Vagina (tissue), 2 donors: ENCODE results near the gene DEPDC7. TPM values are rescaled to one million over a fixed set of nuclear protein-coding genes. Genes with fewer than 3 reads are reported as not detected.

Experiments
- DNase-seq, 2 donors: peaks; one replicate each; pipeline ENCODE4 v3.0.0-alpha.2; 2017; ENCODE audit errors: extremely low spot score in 2 of 2
- H3K27ac ChIP-seq: fragments of 200-600 bp; sonication (generic); one replicate; pipeline ENCODE4 v1.5.1; 2019
- H3K27me3 ChIP-seq: fragments of 200-600 bp; sonication (generic); one replicate; pipeline ENCODE4 v1.5.1; 2019
- H3K36me3 ChIP-seq, 2 donors: fragments of 200-600 bp; sonication (generic); one replicate each; pipeline ENCODE4 v1.5.1; 2017 to 2019
- H3K4me1 ChIP-seq: fragments of 200-600 bp; sonication (generic); one replicate; pipeline ENCODE4 v1.5.1; 2019
- H3K4me3 ChIP-seq, 2 donors: fragments of 200-600 bp; sonication (generic); 1 replicate in 1 of 2; 2 replicates in 1 of 2; pipeline ENCODE4 v1.5.1; 2016 to 2019
- H3K9me3 ChIP-seq: fragments of 200-600 bp; sonication (generic); one replicate; pipeline ENCODE4 v1.5.1; 2019
- POLR2A ChIP-seq, 2 donors: fragments of 450-650 bp; IDR thresholded peaks; one replicate each; pipeline ENCODE4 v1.6.1; 2017; ENCODE audit warnings: antibody characterized with exemption in 2 of 2, mild to moderate bottlenecking in 2 of 2, moderate library complexity in 2 of 2
- POLR2AphosphoS5 ChIP-seq, 2 donors: sonication (generic); formaldehyde crosslinking; IDR thresholded peaks; one replicate each; pipeline ENCODE4 v1.9.0; 2017; ENCODE audit warnings: antibody characterized with exemption in 2 of 2, mild to moderate bottlenecking in 2 of 2, low read depth in 1 of 2; ENCODE audit not compliant: insufficient read depth in 1 of 2
- intact Hi-C: fragments of 100-400 bp; cut with DNase I; formaldehyde crosslinking; loops from one replicate; pipeline ENCODE4 v1.15.1; 2023
- total RNA-seq: library from RNA; depleted of rRNA; stranded (reverse); fragments of >200 nt; gene quantifications from one replicate; pipeline ENCODE4 v1.2.3, GENCODE V29; 2016
- TF ChIP-seq, protein P1 (sequence below), 3 experiments: fragments of 450-650 bp in 2 of 3; fragments of 200-600 bp in 1 of 3; sonication (generic) in 1 of 3; IDR thresholded peaks; one replicate each; pipeline ENCODE4 v1.5.1; 2017 to 2019; ENCODE audit warnings: antibody characterized with exemption in 3 of 3, mild to moderate bottlenecking in 2 of 3, moderate library complexity in 2 of 3

Gene DEPDC7
- total RNA-seq, 1 donor from 2014 or later: 2.5 TPM

DNA sequence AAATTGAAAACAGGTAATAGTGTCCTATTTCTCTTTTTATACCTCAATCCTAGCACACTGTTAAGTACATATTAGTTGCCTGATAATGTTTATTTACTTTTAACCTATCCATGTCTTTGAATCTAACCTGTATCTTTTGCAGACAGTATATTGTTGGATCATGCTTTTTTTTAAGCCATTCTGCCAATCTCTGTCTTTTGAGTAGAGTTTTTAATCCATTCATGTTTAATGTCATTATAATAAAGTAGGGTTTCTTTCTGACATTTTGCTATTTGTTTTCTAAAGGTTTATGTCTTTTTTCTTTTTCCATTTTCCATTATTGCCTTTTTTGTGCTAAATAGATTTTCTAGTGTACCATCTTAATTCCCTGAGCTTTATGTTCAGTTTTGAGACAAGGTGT, 23.8 kb upstream of the DEPDC7 start:
- Histone ChIP-seq H3K4me3 (no peak overlapping the region), H3K27ac (no peak overlapping the region), H3K4me1 (no peaks in the 10 kb centered on the region), H3K27me3 (no peaks in the 10 kb centered on the region), H3K9me3 (no peaks in the 10 kb centered on the region), H3K36me3 (no peaks in the 10 kb centered on the region)
- intact Hi-C loops: no loop called here
- TF ChIP-seq POLR2A (IDR thresholded peaks at IDR 0.05): no peak
- TF ChIP-seq, protein P1, sequence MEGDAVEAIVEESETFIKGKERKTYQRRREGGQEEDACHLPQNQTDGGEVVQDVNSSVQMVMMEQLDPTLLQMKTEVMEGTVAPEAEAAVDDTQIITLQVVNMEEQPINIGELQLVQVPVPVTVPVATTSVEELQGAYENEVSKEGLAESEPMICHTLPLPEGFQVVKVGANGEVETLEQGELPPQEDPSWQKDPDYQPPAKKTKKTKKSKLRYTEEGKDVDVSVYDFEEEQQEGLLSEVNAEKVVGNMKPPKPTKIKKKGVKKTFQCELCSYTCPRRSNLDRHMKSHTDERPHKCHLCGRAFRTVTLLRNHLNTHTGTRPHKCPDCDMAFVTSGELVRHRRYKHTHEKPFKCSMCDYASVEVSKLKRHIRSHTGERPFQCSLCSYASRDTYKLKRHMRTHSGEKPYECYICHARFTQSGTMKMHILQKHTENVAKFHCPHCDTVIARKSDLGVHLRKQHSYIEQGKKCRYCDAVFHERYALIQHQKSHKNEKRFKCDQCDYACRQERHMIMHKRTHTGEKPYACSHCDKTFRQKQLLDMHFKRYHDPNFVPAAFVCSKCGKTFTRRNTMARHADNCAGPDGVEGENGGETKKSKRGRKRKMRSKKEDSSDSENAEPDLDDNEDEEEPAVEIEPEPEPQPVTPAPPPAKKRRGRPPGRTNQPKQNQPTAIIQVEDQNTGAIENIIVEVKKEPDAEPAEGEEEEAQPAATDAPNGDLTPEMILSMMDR (IDR thresholded peaks at IDR 0.05): no peak
- TF ChIP-seq POLR2AphosphoS5 (IDR thresholded peaks at IDR 0.05; ENCODE audit: insufficient read depth in 1 of 2, low read depth in 1 of 2): no peak
- no peak for DNase-seq

- no peak for TF ChIP-seq POLR2AphosphoS5 (IDR thresholded peaks at IDR 0.05; ENCODE audit: insufficient read depth in 1 of 2, low read depth in 1 of 2)
- TF ChIP-seq, protein P1 (IDR thresholded peaks at IDR 0.05): no peak
- TF ChIP-seq POLR2A (IDR thresholded peaks at IDR 0.05): no peak
Measured at GRCh38 chr11:33000181-33000580, 15.5 kb upstream of the DEPDC7 start.

GRCh38 chr11:33001281-33001680, 14.4 kb upstream of the DEPDC7 start:
- H3K4me3 ChIP-seq: no peak overlapping the region
- H3K27me3 ChIP-seq: no peaks in the 10 kb centered on the region
- intact Hi-C loops: no loop called here
- DNase-seq: no peak
- no peaks in the 10 kb centered on the region for H3K4me1 ChIP-seq
- H3K27ac ChIP-seq: no peak overlapping the region
- no peaks in the 10 kb centered on the region for H3K9me3 ChIP-seq
- H3K36me3 ChIP-seq: no peaks in the 10 kb centered on the region
- TF ChIP-seq, protein P1 (IDR thresholded peaks at IDR 0.05): no peak
- TF ChIP-seq POLR2A (IDR thresholded peaks at IDR 0.05) (no peak), POLR2AphosphoS5 (IDR thresholded peaks at IDR 0.05; ENCODE audit: insufficient read depth in 1 of 2, low read depth in 1 of 2) (no peak)

More at GRCh38 chr11:33000181-33000580, 15.5 kb upstream of the DEPDC7 start:
- intact Hi-C loops: no loop called here
- Histone ChIP-seq H3K36me3 (no peaks in the 10 kb centered on the region), H3K4me3 (no peak overlapping the region), H3K4me1 (no peaks in the 10 kb centered on the region), H3K27me3 (no peaks in the 10 kb centered on the region), H3K27ac (no peak overlapping the region), H3K9me3 (no peaks in the 10 kb centered on the region)
- no peak for DNase-seq

DNA sequence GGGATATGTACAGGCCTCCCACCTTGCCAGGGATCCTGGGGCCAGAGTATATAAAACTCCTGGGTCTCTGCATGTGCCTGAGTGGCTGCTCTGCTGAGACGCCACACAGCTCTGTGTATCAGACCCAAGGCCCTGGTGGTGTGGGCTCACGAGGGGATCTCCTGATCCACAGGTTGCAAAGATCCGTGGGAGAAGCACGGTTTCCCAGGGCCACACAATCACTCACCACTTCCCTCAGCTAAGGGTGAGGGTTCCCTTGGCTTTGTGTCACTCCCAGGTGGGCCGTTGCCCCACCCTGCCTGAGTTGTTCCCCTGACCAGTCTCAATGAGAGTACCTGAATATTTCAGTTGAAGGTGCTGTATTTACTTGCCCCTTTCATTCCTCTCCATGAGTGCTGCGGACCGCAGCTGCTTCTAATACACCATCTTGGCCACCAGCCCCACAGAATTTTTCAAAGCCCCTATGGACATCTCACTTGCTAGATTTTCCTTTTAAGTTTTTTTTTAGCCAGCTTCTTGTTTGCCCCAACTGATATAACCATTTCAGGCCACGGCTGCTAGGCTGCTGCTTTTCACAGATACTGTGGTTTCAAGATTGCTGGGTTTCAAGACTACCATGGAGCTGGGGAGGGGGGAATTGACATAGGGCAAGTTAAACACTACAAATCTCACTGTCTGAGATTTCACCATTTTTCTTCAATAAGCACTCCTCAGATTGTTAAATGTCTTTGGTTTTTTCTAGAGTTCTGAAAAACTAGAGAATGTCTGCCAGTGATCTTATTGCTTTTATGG, 13.7 kb upstream of the DEPDC7 start:
- Histone ChIP-seq H3K4me3 (no peak overlapping the region), H3K27ac (no peak overlapping the region), H3K4me1 (no peaks in the 10 kb centered on the region), H3K36me3 (no peaks in the 10 kb centered on the region), H3K9me3 (no peaks in the 10 kb centered on the region), H3K27me3 (no peaks in the 10 kb centered on the region)
- intact Hi-C loops: no loop called here
- TF ChIP-seq POLR2AphosphoS5 (IDR thresholded peaks at IDR 0.05; ENCODE audit: insufficient read depth in 1 of 2, low read depth in 1 of 2): no peak
- TF ChIP-seq POLR2A (IDR thresholded peaks at IDR 0.05): no peak
- TF ChIP-seq, protein P1 (IDR thresholded peaks at IDR 0.05): no peak
- no peak for DNase-seq

DNA sequence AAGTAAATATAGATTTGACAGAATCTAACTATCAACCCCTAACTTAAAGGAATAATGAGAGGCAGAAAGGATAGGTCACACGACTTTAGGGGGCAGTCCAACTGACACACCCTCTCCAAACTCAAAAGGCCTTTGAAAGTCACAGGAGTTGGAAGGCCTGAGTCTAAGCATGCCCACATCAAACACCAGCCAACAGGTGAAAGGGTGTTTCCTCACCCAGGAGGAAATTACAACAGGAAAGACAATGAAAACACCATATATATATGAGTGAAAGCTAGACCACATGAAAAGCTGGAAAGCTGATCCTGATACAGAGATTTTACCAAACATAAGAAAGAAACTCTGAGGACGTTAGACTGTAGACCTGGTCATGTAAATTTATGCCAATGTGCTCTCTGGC, 10.5 kb upstream of the DEPDC7 start:
- H3K27ac ChIP-seq: no peak overlapping the region
- TF ChIP-seq, protein P1 (IDR thresholded peaks at IDR 0.05): no peak
- TF ChIP-seq POLR2AphosphoS5 (IDR thresholded peaks at IDR 0.05; ENCODE audit: insufficient read depth in 1 of 2, low read depth in 1 of 2) (no peak), POLR2A (IDR thresholded peaks at IDR 0.05) (no peak)
- H3K9me3 ChIP-seq: no peaks in the 10 kb centered on the region
- H3K27me3 ChIP-seq: no peaks in the 10 kb centered on the region
- H3K36me3 ChIP-seq: no peaks in the 10 kb centered on the region
- H3K4me1 ChIP-seq: no peaks in the 10 kb centered on the region
- no peak for DNase-seq
- intact Hi-C loops: no loop called here
- H3K4me3 ChIP-seq: no peak overlapping the region
